ENCODE data around the gene TCEAL9.
"Not testable (repeated sequence)": the region's sequence is repeated elsewhere in the genome, so short reads cannot be mapped to it uniquely, and the experiment has no call there.

The TCEAL9 gene

GRCh38 chrX:103356130-103356798, at the start of gene TCEAL9:
Gene TCEAL9 (plus strand): TSS chrX:103356506. CDS start chrX:103357685, 1,179 bp downstream.
- no peak for FAIRE-seq

GRCh38 chrX:103309860-103310554, 46.3 kb upstream of the TCEAL9 start:
- FAIRE-seq: no peak

DNA sequence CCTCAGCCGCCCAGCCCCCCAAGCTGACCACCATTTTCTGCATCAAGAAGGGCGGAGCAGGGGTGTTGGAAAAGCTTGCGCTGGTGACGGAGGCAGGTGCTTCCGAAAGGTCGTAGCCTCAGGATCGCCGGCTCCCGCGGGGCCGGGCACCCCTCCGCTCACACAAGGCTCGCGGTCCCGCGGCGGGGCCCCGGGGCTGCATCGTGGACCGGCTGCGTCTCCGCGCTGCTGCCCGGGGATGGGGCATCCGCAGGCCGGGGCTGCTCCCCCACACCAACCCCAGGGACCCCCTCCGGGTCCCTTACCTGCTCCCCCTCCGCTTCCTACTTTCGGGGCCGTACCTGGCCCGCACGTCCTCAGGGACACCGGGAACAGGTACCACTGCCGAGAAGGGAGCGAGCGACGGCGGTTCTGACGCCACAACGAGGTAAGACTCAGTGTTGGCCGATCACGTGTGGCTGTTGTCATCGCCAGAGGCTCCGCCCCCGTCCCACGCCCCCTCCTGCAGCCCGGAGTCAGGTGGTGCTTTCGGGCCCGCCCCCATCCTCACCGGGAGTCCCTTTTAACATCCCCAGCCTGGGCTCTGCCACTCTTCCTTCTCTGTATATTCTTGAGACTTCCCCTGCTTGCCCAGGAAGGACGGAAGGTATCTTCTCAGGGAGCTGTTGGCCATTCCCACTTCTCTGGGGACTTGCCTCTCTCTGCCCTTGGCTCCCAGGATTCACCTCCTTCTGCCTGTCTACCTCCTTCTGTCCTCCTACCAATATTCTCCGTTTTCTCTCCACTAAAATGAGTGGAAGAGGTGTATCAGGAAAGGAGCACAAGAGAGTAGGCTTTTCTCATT, 45.5 kb upstream of the TCEAL9 start, which contains the start of gene BEX2:
BEX2 (minus strand) TSS at position 436 of the 844 bp plus-strand sequence. CDS start 1,014 bp downstream, outside the sequence.
- no peak for FAIRE-seq

DNA sequence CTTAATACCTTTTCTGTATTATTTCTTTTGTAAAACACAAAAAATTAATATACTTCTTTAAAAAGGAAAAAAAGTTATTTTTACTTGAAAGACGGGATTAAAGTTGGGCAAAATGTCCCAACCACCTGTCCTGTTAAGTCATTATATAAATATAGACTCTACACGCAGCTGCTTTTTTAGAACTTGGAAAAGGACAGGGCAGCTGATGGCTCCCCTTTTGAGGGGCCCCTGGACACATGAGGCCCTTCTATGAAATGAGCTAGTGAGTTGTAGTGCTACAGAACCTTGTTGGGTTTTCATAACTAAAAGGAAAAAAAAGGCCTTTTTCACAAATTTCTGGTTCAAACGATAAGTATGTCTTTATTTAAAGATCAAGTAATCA, 44.9 kb upstream of the TCEAL9 start:
- FAIRE-seq: no peak

GRCh38 chrX:103329991-103330390, 26.3 kb upstream of the TCEAL9 start, which contains the start of gene TCEAL7:
Gene TCEAL7 (plus strand): TSS chrX:103330239. CDS start chrX:103331404, 1,165 bp downstream.
- no peak for FAIRE-seq

- no peak for FAIRE-seq
Measured at GRCh38 chrX:103330681-103331288, 25.5 kb upstream of the TCEAL9 start.

GRCh38 chrX:103338663-103339062, 17.6 kb upstream of the TCEAL9 start:
- no peak for FAIRE-seq

DNA sequence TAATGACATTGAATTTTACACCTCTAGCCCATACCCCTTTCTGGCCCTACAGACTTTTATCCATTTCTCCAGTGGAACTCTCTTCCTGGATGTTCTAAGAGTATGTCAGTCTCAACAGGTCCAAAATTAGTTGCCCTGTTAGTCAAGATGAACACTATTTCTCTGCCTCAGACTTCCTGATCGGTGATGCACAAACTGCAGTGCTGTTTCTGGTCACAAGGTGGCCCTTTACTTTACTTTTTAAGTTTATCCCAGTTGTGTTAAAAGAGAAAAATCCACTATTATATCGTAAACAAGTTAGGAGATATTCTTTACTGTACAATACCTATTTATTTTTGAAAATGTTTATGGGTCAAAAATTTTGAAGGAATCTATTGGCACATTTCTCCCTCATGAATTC, 13.2 kb upstream of the TCEAL9 start:
- FAIRE-seq: peak; percentile 50

DNA sequence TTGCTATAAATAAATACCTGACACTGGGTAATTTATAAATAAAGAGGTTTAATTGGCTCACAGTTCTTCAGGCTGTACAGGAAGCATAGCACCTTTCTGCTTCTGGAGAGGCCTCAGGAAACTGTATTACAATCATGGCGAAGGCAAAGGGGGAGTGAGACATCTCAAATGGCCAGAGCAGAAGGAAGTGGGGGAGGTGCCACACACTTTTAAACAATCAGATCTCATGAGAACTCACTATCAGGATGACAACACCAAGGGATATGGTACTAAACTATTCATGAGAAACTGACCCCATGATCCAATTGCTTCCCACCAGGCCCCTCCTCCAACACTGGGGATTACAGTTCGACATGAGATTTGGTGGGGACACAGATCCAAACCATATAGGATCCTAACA, 11.7 kb upstream of the TCEAL9 start:
- FAIRE-seq: no peak

- FAIRE-seq: no peak
Measured at GRCh38 chrX:103347682-103348397, 8.5 kb upstream of the TCEAL9 start.

DNA sequence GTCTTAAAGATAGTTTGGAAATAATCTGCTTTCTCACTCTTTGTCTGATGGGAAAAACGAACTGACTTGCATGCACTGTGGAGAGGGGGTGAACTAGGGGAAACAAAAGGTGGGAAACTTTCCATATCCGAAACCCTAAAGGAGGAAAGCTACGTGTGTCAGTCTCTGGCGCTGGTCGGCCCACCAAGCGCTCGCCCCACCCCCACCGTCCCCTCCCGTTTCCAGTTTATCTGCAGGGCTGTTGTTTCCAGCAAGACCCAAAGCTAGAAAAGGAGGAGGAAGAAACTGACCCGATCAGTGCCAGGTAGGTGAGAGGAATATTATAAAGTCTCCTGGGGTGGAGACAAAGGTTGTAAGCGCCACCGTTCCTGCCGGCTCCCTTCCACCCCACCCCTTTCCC, 552 bp downstream of the TCEAL9 start:
- FAIRE-seq: no peak

DNA sequence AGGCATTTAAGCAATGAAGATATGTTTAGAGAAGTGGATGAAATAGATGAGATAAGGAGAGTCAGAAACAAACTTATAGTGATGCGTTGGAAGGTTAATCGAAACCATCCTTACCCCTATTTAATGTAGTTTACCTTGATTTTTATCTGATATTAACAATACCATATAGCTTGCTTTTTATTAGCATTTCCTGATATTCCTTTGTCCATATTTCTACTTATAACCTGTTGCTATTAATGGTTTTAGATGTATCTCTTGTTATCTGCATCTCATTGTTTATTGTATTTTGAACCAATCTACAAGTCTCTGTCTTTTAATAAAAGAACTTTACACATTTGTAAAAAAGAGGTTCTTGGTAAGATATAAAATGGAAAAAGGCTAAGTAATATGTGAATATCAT, 1.6 kb downstream of the TCEAL9 start:
- peak; percentile 15 for FAIRE-seq

GRCh38 chrX:103359605-103360004, 3.3 kb downstream of the TCEAL9 start:
- FAIRE-seq: not testable (repeated sequence)

- no peak for FAIRE-seq
Measured at GRCh38 chrX:103360092-103360491, 3.8 kb downstream of the TCEAL9 start.

DNA sequence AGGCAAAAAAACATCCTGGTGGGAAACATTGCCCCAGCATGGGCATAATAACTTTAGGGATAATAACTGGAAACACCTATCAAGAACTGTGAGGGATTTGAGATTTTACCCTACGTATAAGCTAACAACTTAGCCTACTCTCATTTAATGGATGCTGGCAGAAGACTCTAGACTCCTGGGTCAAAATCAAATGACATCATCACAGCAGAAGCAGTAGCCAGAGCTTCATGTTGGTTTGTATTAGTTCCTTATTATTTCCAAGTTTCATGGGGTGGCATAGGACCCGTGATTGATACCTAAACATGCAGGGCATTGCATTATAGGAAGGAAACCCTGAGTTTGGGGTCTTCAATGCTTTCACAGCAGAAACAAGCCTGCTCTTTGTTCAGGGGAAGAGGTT, 4.6 kb downstream of the TCEAL9 start:
- no peak for FAIRE-seq

DNA sequence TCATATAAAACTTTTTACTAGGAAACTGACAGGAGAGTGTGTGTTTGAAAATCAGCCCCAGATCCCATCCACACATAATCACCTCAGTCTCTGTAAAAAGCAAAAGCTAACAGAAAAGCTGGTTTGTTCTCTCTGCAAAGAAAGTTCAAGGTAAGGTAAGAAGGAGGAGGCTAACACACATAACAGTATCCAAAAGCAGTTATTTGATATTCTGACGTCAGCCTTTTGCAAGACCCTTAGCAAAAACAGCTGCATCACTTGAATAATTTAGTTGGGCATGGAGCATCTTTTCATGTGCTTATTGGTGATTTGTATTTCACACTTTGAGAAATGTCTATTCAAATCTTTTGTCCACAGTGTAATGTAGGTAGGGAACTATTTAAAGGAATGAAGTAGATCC, 5.5 kb downstream of the TCEAL9 start:
- no peak for FAIRE-seq

DNA sequence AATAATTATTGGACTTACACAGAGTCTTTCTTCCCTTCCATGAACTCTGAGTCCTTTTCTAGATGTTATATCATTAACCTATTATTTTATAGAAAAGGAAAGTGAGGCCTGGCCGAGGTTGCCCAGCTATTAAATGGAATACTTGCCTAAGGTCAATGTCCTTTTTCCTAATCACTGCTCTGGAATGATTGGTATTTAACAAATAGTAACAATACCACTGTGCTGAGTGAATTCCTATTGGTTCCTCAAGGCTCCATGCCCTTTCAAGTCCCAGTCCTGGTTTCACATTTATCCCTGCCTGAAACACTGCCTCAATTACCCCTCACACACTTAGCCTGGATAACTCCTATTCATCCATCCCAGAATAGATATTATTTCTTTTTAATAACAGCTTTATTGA, 6.2 kb downstream of the TCEAL9 start:
- no peak for FAIRE-seq

- no peak for FAIRE-seq
Measured at GRCh38 chrX:103363046-103363445, 6.7 kb downstream of the TCEAL9 start.

DNA sequence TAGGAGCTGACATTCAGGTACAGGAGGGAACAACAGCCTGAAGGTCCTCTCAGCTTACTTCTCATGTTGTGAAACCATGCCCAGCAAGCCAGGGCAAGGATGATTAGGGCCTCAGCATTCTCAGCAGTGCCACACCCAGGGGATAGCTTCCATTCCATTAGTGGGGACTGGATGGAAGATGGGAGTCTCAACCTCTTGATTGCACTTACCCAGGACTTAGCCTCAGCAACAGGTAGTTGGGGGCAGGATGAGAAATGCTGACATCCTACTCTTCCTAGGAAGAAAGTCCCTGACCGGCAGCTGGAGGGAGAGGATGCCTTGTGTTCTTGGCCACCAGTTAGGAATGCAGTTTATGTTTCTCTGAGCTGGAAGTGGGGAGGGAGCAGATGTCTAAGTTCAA, 11.2 kb downstream of the TCEAL9 start:
- no peak for FAIRE-seq

DNA sequence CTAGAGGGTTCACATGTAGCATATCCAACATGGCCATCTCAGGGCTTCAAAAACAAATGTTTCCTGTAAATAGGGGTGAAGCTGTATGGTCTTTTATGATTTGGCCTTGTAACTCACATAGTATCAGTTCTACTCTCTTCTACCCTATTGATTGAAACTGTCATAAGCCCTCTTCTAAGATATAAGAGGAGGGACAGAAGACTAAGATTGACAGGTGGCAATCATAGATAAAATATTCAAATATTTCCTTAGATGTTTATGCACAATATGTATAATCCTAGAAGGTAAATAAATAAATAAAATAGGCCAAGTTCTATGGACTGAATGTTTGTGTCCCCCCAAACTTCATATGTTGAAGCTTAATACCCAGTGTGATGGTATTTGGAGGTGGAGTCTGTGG, 13.2 kb downstream of the TCEAL9 start:
- FAIRE-seq: no peak

GRCh38 chrX:103372886-103373285, 16.6 kb downstream of the TCEAL9 start:
- FAIRE-seq: no peak

DNA sequence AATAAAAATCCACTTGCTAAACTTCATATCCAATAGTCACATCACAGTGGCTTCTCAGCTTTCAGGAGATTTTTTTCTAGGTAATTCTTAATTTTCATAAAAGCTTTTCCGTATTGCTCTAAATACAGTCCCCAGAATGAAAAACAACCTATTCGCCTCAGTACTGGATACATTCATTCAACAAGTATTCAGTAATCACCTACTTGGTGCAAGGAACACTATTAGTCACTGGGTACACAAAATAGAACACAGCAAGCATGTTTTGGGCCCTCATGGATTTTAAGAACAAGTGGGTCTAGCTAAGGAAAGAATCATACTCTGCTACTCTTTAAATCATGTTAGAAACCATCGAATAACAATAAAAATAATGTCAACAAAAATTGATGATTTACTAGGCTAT, 17.3 kb downstream of the TCEAL9 start:
- no peak for FAIRE-seq

Data from endometrium (tissue), 2 donors.